SU-DHL-6 (cell line): ENCODE data around the gene MICAL2.

ENCODE experiments used
- H2AFZ ChIP-seq: fragments of 200-600 bp; sonication (generic); 2 replicates; pipeline ENCODE4 v1.6.1; 2014; ENCODE audit warnings: low read depth, mild to moderate bottlenecking, moderate library complexity, mixed read lengths, antibody characterized with exemption, low read length; ENCODE audit not compliant: severe bottlenecking
- H3F3A ChIP-seq: fragments of 200-600 bp; shearing (Covaris generic); 2 replicates; pipeline ENCODE4 v1.6.0; 2016; ENCODE audit warnings: antibody characterized with exemption, mild to moderate bottlenecking; ENCODE audit not compliant: insufficient read depth
- H3K27ac ChIP-seq: fragments of 200-600 bp; sonication (generic); 2 replicates; pipeline ENCODE4 v1.5.1; 2016; ENCODE audit warnings: low read depth, mild to moderate bottlenecking, low read length, moderate library complexity, mixed read lengths
- H3K27me3 ChIP-seq: fragments of 200-600 bp; sonication (generic), shearing (Covaris generic); 2 replicates; pipeline ENCODE4 v1.6.0; 2014; ENCODE audit warnings: mild to moderate bottlenecking, low read length
- H3K36me3 ChIP-seq: fragments of 200-600 bp; sonication (generic); 2 replicates; pipeline ENCODE4 v1.6.1; 2014; ENCODE audit warnings: mild to moderate bottlenecking, low read length, mixed read lengths
- H3K4me2 ChIP-seq: fragments of 300-600, 200-600 bp; shearing (Covaris generic), sonication (generic); 2 replicates; pipeline ENCODE4 v1.6.0; 2014; ENCODE audit warnings: low read length, low read depth, mild to moderate bottlenecking; ENCODE audit not compliant: poor library complexity, severe bottlenecking
- H3K4me3 ChIP-seq: fragments of 200-600 bp; sonication (generic); 2 replicates; pipeline ENCODE4 v1.5.1; 2014; ENCODE audit warnings: antibody characterized with exemption, low read length, mild to moderate bottlenecking, mixed read lengths; ENCODE audit not compliant: insufficient read depth, poor library complexity, severe bottlenecking
- H3K79me2 ChIP-seq: fragments of 200-600 bp; sonication (generic); 2 replicates; pipeline ENCODE4 v1.6.1; 2014; ENCODE audit warnings: mild to moderate bottlenecking, low read length, moderate library complexity; ENCODE audit not compliant: insufficient read depth
- H3K9ac ChIP-seq: fragments of 200-600 bp; sonication (generic); 2 replicates; pipeline ENCODE4 v1.7.0; 2014; ENCODE audit warnings: mild to moderate bottlenecking, low read length
- H3K9me2 ChIP-seq: fragments of 200-600 bp; sonication (generic); replicated peaks from 2 replicates; pipeline ENCODE4 v1.6.1; 2014; ENCODE audit warnings: low read length; ENCODE audit not compliant: insufficient read depth
- H3K9me3 ChIP-seq: fragments of 200-600 bp; sonication (generic); 2 replicates; pipeline ENCODE4 v1.6.1; 2014; ENCODE audit warnings: low read length, mixed read lengths; ENCODE audit not compliant: insufficient read depth
- H4K20me1 ChIP-seq: fragments of 200-600 bp; sonication (generic); 2 replicates; pipeline ENCODE4 v1.6.1; 2014; ENCODE audit warnings: low read depth, mild to moderate bottlenecking, antibody characterized with exemption, low read length, moderate library complexity, mixed read lengths
- CTCF ChIP-seq: fragments of 200-600 bp; sonication (generic); IDR thresholded peaks from one replicate; pipeline ENCODE4 v1.5.1; 2017; ENCODE audit warnings: antibody characterized with exemption, mild to moderate bottlenecking, low read length, moderate library complexity; ENCODE audit not compliant: insufficient read depth, poor library complexity, severe bottlenecking
- EZH2phosphoT487 ChIP-seq: fragments of 200-600 bp; sonication (generic), shearing (Covaris generic); conservative IDR thresholded peaks from 2 replicates; pipeline ENCODE4 v1.6.1; 2018; ENCODE audit warnings: mild to moderate bottlenecking, antibody characterized with exemption, low read length, moderate library complexity, mixed read lengths

Gene MICAL2

GRCh38 chr11:12196872-12197271 is 86.5 kb downstream of the MICAL2 start:
- Histone ChIP-seq H3K36me3 (no peaks in the 10 kb centered on the region), H3K9me3 (no peaks in the 10 kb centered on the region), H3F3A (no peaks in the 10 kb centered on the region), H3K9ac (no peak overlapping the region), H3K4me3 (no peak overlapping the region), H3K27ac (no peak overlapping the region), H3K9me2 (no peaks in the 10 kb centered on the region), H3K27me3 (no peaks in the 10 kb centered on the region), H2AFZ (no peak overlapping the region), H3K79me2 (no peaks in the 10 kb centered on the region), H4K20me1 (no peaks in the 10 kb centered on the region), H3K4me2 (no peak overlapping the region)
- TF ChIP-seq EZH2phosphoT487, result no peak
- TF ChIP-seq CTCF, result no peak

DNA sequence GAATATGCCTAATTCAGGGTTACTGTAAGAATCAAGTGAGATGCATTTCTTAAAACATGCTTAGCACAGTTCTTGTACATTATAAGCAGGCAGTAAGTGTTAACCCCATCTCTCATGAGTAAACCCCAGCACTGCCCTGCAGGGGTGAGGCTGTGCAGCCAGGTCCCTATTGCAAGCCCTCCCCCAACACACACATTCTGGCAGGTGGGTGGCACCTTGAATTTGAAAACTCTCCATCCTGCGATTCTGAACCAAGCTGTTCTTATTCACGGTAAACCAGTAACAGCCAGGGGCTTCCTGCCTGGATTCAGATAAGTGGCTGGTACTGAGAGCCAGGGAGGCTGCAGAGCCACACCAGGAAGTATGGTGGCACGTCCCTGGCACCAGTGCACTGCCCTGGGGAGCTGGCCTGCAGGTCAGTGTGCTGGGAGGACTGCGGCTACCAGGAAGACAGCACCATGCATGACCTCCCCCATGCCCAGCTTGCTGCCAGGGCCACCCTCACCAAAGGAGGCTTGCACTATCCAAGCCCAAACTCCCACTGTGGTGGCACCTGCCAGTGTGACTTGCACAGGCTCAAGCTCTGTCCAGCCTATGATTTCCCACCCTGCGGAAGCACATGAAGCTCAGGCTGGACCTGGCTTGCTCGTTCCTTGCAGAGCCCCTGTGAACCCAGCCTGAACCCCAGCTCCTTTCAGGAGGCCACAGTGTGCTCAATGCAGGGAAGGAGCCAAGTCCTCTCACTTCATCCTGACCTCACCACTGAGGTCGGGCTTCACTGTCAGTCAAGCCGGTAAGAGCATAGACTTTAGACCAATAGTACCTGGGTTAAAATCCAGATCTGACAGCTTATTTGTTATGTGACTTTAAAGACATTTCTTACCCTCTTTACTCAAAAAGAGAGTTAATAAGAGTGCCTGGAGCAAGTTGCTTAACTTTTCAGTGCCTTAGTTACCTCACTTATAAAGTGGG is 88.1 kb downstream of the MICAL2 start:
- no peak overlapping the region for H3K27ac ChIP-seq
- H3K27me3 ChIP-seq, result no peaks in the 10 kb centered on the region
- peaks cover 6% of the 10 kb centered on the region; the same call in 1 of the 2 replicates for H3K9me3 ChIP-seq
- no peaks in the 10 kb centered on the region for H3F3A ChIP-seq
- H3K9me2 ChIP-seq, result no peaks in the 10 kb centered on the region
- no peak overlapping the region for H2AFZ ChIP-seq
- no peak overlapping the region for H3K9ac ChIP-seq
- H4K20me1 ChIP-seq, result no peaks in the 10 kb centered on the region
- no peak overlapping the region for H3K4me2 ChIP-seq
- H3K4me3 ChIP-seq, result no peak overlapping the region
- H3K36me3 ChIP-seq, result no peaks in the 10 kb centered on the region
- no peak for TF ChIP-seq CTCF
- no peak for TF ChIP-seq EZH2phosphoT487
- H3K79me2 ChIP-seq, result no peaks in the 10 kb centered on the region

- H3F3A ChIP-seq, result no peaks in the 10 kb centered on the region
- H3K9me3 ChIP-seq, result peaks cover 6% of the 10 kb centered on the region; the same call in 1 of the 2 replicates
- H3K9me2 ChIP-seq, result no peaks in the 10 kb centered on the region
- no peak overlapping the region for H3K27ac ChIP-seq
- no peak overlapping the region for H2AFZ ChIP-seq
- H3K79me2 ChIP-seq, result no peaks in the 10 kb centered on the region
- no peak overlapping the region for H3K4me3 ChIP-seq
- TF ChIP-seq CTCF (no peak), EZH2phosphoT487 (no peak)
- H3K27me3 ChIP-seq, result no peaks in the 10 kb centered on the region
- H3K4me2 ChIP-seq, result no peak overlapping the region
- H4K20me1 ChIP-seq, result no peaks in the 10 kb centered on the region
- H3K9ac ChIP-seq, result no peak overlapping the region
- H3K36me3 ChIP-seq, result no peaks in the 10 kb centered on the region
These were observed 89.0 kb downstream of the MICAL2 start for GRCh38 chr11:12199231-12199948.
